Measurements from ENCODE around the gene ASRGL1.
A peak's percentile ranks its signal among the peaks of the same experiment; 100 is the strongest.

The ASRGL1 gene

DNA sequence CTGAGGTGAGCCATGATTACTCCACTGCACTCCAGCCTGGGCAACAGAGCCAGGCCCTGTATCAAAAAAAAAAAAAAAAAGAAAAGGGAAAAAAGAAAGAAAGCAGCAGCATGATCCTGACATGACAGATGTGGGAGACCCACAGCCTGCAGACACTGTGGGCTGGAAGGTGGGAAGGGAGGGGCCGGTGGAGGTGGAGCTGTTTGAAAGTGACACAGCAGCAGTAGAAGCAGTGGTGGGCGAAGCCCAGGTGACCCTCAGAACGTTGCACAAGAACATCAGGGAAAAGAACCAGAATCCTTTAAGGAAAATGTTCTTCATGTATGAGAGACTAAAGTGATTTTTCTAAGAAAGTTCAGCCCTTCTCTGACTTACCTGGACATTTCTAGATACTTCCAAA lies 55.3 kb downstream of the ASRGL1 start:
- DNase-seq (ENCODE audit: extremely low read depth in 1 of 2, low read depth in 1 of 2): no peak

GRCh38 chr11:62393061-62393611 lies 55.9 kb downstream of the ASRGL1 start:
- no peak for DNase-seq (ENCODE audit: extremely low read depth in 1 of 2, low read depth in 1 of 2)

DNA sequence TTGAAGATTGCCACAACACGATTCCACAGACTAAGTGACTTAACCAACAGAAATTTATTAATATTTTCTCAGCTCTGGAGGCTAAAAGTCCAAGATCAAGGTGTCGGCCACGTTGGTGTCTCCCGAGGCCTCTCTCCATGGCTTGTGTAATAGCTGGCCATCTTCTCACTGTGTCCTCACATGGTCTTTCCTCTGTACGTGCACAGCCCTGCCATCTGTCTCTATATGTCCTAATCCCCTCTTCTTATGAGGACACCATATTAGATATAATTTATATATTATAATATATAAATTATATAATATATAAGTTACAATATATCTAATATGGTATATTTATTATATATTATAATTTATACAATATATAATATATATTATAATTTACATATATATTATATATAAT lies 56.5 kb downstream of the ASRGL1 start:
- no peak for DNase-seq (ENCODE audit: extremely low read depth in 1 of 2, low read depth in 1 of 2)

DNA sequence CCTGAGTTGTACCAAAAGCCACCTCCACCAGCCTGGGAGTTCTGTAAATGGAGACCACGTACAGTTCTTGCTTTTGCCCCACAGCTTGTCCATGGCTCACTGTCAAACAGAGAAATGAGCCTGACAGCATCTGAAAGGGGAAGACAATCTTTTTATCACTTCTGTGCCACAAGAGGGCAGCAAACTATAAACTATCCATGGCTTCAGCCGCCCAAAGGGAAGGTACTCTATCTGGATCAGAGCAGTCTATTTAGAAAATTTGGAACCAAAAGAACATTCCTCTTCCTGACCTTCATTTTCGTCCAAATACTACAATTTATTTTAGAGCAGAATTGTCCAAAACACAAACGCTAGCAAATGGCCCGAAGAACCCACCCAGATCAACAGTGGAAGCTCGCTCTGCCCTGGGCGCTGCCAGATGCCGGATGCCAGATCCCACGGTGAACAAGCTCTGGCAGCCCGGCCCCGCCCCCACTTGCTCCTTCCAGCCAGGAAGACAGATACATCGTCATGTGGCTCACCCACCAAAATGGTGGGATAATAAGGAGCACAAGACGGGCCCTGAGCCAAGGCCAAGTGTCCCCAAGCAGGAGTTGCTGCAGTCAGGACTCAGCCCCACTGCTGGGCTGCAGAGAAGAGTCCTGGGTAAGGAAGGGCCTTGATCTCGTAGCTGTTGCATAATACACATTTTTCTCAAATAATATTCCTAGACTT lies 57.7 kb downstream of the ASRGL1 start:
- peak in 1 of 2 donors; percentile 14 for DNase-seq (ENCODE audit: extremely low read depth in 1 of 2, low read depth in 1 of 2)

DNA sequence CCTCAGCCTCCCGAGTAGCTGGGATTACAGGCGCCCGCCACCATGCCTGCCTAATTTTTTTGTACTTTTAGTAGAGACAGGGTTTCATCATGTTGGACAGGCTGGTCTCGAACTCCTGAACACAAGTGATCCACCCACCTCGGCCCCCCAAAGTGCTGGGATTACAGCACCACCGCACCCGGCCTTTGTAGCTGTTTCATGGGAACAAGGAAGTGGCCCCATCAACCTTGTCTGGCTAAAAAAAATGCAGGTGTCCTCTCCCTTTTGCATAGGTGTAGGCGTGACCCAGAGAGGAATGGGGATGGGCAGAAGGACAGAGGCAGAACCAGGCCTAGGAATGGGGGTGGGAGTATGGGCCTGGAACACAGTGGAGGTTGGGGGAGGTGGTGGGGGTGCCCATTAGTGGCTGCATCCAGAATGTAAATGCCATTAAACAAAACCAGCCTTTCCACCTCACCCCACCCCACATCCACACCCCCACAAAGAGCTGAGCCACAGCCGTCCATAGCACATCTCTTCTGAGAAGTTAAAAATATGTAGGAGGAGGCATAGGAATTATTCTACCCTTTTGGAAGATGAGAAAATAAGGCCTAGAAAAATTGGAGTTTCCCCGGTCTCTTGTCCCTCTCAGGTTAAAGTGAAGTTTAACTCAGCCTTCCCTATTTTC lies 58.8 kb downstream of the ASRGL1 start:
- no peak for DNase-seq (ENCODE audit: extremely low read depth in 1 of 2, low read depth in 1 of 2)

DNA sequence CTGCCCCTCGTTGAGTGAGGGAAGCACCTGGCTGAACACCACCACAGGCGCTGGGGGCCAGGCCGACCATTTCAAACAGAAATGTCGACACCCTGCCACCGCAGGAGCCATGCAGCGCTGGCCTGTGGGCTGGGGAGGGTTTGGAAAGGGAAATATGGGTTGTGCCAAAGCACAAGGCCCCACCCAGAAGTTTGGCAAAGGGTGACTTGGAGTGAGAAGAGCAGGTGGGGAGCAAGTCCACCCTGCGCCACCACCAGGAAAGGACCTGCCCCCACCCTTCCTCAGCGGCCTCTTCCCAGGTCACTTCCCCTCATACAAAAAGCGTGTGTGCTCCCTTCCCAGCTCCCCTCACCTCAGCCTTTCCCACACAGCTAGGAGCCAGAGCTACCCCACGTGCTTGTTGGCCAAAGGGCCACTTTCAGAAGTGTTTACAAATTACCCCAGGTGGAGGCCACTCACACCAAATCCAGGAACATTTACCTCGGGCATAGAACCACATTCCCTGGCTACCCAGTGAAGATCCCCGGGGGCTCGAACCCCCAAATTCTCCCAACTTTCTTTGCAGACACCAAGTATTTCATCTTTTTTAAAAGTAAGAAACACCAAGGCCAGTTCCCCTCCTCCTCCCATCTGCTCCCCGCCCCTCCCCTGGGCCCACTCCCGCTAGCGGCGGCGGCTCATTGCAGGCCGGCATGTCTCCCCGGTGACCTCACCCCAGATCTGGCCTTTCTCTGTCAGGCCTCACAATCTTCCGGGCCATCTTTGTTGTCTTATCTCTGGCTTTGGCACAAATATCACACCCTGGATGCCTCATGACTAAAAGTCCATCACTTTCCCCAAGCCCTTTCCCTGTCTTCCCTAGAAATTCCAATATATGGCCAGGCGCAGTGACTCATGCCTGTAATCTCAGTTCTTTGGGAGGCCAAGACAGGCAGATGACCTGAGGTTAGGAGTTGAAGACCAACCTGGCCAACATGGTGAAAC lies 61.1 kb downstream of the ASRGL1 start:
- DNase-seq (ENCODE audit: extremely low read depth in 1 of 2, low read depth in 1 of 2): no peak

GRCh38 chr11:62399172-62399877 lies 62.1 kb downstream of the ASRGL1 start:
- no peak for DNase-seq (ENCODE audit: extremely low read depth in 1 of 2, low read depth in 1 of 2)

DNA sequence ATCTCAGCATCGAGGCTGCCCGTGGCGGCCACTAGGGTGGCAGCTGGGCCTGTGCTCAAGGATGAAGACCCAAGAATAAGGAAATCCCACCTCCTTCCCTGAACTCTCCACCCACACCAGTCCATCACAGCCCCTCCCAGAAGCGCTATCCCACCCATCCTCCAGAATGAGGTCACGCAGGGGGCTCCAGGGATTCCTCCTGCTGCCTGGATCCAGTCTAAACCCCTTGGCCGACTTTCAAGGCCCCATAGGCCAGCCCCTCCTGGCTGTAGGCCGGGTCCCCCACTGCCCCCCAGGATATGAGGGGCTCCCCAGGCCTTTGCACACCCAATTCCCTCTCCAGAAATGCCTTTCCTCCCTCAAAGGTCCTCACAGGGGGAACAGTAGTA lies 62.6 kb downstream of the ASRGL1 start:
- no peak for DNase-seq (ENCODE audit: extremely low read depth in 1 of 2, low read depth in 1 of 2)

DNA sequence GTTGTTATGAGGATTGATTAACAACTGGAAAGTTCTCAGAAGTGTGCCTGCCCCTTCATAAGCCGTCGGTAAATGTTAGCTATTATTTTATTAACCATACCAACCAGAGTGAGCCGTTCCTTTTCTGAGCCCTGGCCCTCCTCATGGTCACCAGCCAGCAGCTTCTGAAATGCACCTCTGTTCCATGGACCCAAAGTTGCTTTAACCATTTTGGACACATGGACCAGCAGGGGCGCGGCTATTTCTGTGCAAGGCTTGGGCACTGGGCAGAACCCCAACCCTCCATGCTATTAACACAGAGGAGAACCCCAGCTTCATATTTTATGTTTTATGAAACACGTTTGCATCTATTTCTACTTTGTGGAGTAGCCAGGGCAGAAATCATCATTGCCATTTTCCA lies 63.0 kb downstream of the ASRGL1 start:
- no peak for DNase-seq (ENCODE audit: extremely low read depth in 1 of 2, low read depth in 1 of 2)

- DNase-seq (ENCODE audit: extremely low read depth in 1 of 2, low read depth in 1 of 2): no peak
Measured at GRCh38 chr11:62400760-62401159, 63.5 kb downstream of the ASRGL1 start.

- no peak for DNase-seq (ENCODE audit: extremely low read depth in 1 of 2, low read depth in 1 of 2)
Measured at GRCh38 chr11:62401356-62401755, 64.1 kb downstream of the ASRGL1 start.

GRCh38 chr11:62401811-62402210 lies 64.6 kb downstream of the ASRGL1 start:
- no peak for DNase-seq (ENCODE audit: extremely low read depth in 1 of 2, low read depth in 1 of 2)

DNA sequence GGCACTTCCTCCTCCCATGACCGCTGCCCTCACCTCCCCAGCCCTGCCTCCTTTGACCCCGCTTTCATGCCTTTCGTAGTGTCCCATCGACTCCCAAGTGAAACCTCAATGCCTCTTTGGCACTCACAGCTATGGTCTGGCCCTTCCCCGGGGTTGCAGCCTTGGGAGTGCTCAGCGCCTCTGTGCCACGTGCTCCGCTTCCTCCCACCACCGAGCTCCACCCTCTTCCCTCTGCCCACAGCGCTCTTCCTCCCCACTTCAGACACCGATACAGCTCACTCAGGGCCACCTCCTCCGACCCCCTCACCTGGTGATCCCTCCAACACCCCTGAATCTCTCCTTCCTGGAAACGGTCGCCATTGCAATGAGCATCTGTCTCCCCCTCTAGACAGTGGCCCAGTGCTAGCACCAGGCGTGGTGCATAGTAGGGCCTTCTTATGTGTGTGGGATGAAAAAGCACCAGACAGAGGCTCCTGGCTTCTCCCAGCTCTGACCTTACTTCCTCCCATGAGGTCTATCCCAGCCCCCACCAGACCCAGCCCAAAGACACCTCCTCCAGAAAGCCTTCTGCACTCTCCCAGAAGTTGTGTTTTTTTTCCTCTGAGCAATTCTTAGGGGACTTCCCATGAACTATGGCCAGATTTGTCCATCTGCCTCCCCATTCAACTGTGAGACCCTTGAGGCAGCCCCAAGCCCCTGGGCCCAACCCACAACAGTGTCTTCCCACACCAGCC lies 65.1 kb downstream of the ASRGL1 start:
- peak in 1 of 2 donors; percentile 19 for DNase-seq (ENCODE audit: extremely low read depth in 1 of 2, low read depth in 1 of 2)

- DNase-seq (ENCODE audit: extremely low read depth in 1 of 2, low read depth in 1 of 2): no peak
Measured at GRCh38 chr11:62402960-62403730, 65.9 kb downstream of the ASRGL1 start.

DNA sequence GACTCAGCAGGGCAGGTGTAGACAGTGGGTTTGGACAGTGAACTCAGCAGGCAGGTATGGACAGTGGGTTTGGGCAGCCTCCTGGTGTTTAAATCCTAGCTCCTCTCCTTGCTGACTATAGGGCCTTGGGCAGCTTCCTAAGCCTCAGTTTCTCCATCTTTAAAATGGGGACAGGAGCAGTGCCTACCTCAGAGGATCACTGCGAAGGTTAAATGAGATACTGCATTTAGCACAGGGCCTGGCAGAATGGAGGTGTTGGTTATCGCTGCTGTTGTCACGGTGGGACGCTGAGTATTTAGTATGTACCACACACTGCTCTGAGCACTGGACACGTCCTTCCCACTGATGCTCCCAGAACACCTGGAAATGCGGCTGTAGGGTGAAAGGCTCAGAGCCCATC lies 67.2 kb downstream of the ASRGL1 start:
- DNase-seq (ENCODE audit: extremely low read depth in 1 of 2, low read depth in 1 of 2): no peak

DNA sequence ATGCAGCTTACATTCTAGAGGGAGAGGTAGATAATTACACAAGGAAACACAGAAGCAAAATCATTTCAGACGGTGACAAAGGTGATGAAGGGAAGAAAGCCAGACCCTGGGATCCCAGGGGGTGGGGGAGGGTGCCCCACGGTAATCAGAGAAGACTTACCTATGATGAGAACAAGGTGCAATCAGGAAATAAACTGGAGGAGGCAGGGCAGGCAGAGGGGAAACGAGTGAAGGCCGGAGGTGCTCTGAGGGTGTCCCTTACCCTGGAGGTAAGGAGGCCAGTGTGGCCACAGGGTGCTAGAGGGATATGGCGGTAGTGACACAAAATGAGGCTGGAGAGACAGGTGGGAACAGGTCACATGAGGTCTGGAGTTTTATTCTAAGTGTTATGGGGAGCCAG lies 67.7 kb downstream of the ASRGL1 start:
- no peak for DNase-seq (ENCODE audit: extremely low read depth in 1 of 2, low read depth in 1 of 2)

DNA sequence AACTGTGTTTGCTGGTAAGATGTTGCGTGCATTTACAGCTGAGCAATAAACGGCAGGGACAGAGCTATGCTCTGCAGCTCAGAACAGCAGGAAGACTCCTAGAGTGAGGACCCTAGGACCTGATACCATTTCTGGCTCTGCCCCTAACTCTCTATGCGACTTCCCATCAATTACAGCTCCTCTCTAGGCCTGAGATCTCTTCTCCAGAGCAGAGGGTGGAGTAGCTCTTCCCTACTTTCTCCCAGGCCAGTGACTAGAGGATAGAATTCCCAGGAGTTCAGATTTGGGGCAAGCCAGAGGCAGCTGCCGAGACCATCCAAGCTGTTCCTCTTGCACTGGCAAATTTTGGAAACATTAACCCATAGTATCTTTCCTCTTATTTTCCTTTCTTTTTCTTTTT lies 68.8 kb downstream of the ASRGL1 start:
- DNase-seq (ENCODE audit: extremely low read depth in 1 of 2, low read depth in 1 of 2): no peak

GRCh38 chr11:62409831-62410230 lies 72.6 kb downstream of the ASRGL1 start:
- DNase-seq (ENCODE audit: extremely low read depth in 1 of 2, low read depth in 1 of 2): no peak

DNA sequence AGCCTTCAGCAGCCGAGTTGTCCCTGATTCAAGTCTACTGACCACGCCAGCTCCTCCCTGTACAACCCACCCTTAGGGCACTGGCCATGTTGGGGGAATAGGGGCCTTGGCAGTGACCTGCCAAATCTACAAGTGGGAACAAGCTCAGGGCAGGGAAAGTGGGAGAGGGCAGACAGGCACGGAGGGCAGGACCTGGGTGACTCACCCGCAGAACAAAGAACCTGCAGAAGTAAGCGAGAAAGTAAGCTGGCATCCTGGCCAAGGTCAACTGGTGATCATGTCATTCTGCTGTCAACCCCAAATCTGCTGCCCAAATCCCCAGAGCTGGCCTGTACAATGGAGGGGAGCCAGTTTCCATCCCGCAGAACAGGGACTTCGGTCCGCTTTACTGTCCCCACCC lies 73.7 kb downstream of the ASRGL1 start:
- no peak for DNase-seq (ENCODE audit: extremely low read depth in 1 of 2, low read depth in 1 of 2)

Data from activated CD8-positive, alpha-beta memory T cell treated with anti-CD3 and anti-CD28 coated beads for 1 hour (primary cell).